ENCODE data around the gene PTBP3.

DNA sequence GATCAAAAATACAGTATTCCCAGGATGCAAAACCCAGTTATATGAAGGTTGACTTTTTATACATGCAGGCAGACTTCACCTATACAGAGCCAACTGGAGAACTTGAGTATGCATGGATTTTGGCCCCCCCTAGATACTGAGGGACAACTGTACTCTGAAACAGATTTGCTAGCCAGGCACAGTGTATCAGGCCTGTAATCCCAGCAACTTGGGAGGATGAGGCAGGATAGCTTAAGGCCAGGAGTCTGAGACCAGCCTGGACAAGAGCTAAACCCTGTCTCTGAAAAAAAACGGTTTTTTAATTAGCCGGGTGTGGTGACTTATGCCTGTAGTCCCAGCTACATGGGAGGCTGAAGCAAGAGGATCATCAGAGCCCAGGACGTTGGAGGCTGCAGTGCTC is 21.9 kb downstream of the PTBP3 start:
- no peak for TF ChIP-seq GATA3 (IDR thresholded peaks at IDR 0.05; ENCODE audit: low read depth, low read length)
- TF ChIP-seq GATA2 (IDR thresholded peaks at IDR 0.05; ENCODE audit: low read depth, low read length) = no peak

Data from SH-SY5Y (cell line).